RWPE2 (cell line): Measurements from ENCODE around the gene NEGR1.

Experiments used
- ATAC-seq: fragments of 200-7000 bp; cut with Tn5 transposase; 3 replicates; pipeline ENCODE4 v1.9.1; 2021; ENCODE audit warnings: low read depth
- DNase-seq: peaks from one replicate; pipeline ENCODE4 v3.0.0-alpha.2; 2020; ENCODE audit warnings: low spot score
- H3K27ac ChIP-seq: fragments of 450-650 bp; 2 replicates; pipeline ENCODE4 v1.5.1; 2017; ENCODE audit warnings: mild to moderate bottlenecking; ENCODE audit not compliant: poor library complexity, severe bottlenecking
- H3K27me3 ChIP-seq: fragments of 250-450 bp; sonication (Bioruptor Pico); 2 replicates; pipeline ENCODE4 v1.5.1; 2021; ENCODE audit warnings: mild to moderate bottlenecking, moderate library complexity; ENCODE audit not compliant: insufficient read depth, poor library complexity, severe bottlenecking
- H3K36me3 ChIP-seq: fragments of 250-450 bp; sonication (Bioruptor Pico); 2 replicates; pipeline ENCODE4 v1.5.1; 2020; ENCODE audit warnings: low read depth, mild to moderate bottlenecking, moderate library complexity
- H3K4me1 ChIP-seq: fragments of 250-450 bp; sonication (Bioruptor Pico); 2 replicates; pipeline ENCODE4 v1.5.1; 2021; ENCODE audit warnings: mild to moderate bottlenecking, moderate library complexity; ENCODE audit not compliant: insufficient read depth, poor library complexity, severe bottlenecking
- H3K4me3 ChIP-seq: fragments of 250-450 bp; sonication (Bioruptor Pico); 2 replicates; pipeline ENCODE4 v1.5.1; 2021; ENCODE audit warnings: mild to moderate bottlenecking, moderate library complexity; ENCODE audit not compliant: severe bottlenecking
- H3K9me3 ChIP-seq: fragments of 250-450 bp; sonication (Bioruptor Pico); 2 replicates; pipeline ENCODE4 v1.5.1; 2021; ENCODE audit warnings: mild to moderate bottlenecking, moderate library complexity; ENCODE audit not compliant: severe bottlenecking
- CTCF ChIP-seq: fragments of 450-650 bp; IDR thresholded peaks from one replicate; pipeline ENCODE4 v1.5.1; 2017; ENCODE audit warnings: mild to moderate bottlenecking, moderate library complexity; ENCODE audit not compliant: poor library complexity, severe bottlenecking

The NEGR1 gene

GRCh38 chr1:71882637-71883036 lies 399.7 kb downstream of the NEGR1 start:
- DNase-seq, result no peak
- no peak for TF ChIP-seq CTCF
- no peak overlapping the region for H3K27ac ChIP-seq

GRCh38 chr1:71882226-71882625 lies 400.1 kb downstream of the NEGR1 start:
- H3K27me3 ChIP-seq, result no peaks in the 10 kb centered on the region
- TF ChIP-seq CTCF, result no peak
- ATAC-seq (no peak), DNase-seq (no peak)
- no peaks in the 10 kb centered on the region for H3K36me3 ChIP-seq
- no peak overlapping the region for H3K4me3 ChIP-seq
- H3K4me1 ChIP-seq, result no peaks in the 10 kb centered on the region
- no peak overlapping the region for H3K27ac ChIP-seq
- H3K9me3 ChIP-seq, result no peaks in the 10 kb centered on the region

More at GRCh38 chr1:71882637-71883036, 399.7 kb downstream of the NEGR1 start:
- H3K36me3 ChIP-seq, result no peaks in the 10 kb centered on the region
- no peaks in the 10 kb centered on the region for H3K27me3 ChIP-seq
- ATAC-seq, result no peak
- no peaks in the 10 kb centered on the region for H3K9me3 ChIP-seq
- H3K4me3 ChIP-seq, result no peak overlapping the region
- H3K4me1 ChIP-seq, result no peaks in the 10 kb centered on the region

- TF ChIP-seq CTCF, result no peak
- ATAC-seq, result no peak
These were observed 400.7 kb downstream of the NEGR1 start for GRCh38 chr1:71881611-71882010.

GRCh38 chr1:71869326-71869725 lies 413.0 kb downstream of the NEGR1 start:
- no peak for TF ChIP-seq CTCF
- H3K27me3 ChIP-seq, result no peaks in the 10 kb centered on the region
- H3K36me3 ChIP-seq, result no peaks in the 10 kb centered on the region
- no peak overlapping the region for H3K4me3 ChIP-seq
- DNase-seq, result no peak
- no peaks in the 10 kb centered on the region for H3K4me1 ChIP-seq
- no peak for ATAC-seq
- H3K9me3 ChIP-seq, result no peaks in the 10 kb centered on the region
- no peak overlapping the region for H3K27ac ChIP-seq

More at GRCh38 chr1:71881611-71882010, 400.7 kb downstream of the NEGR1 start:
- Histone ChIP-seq H3K27ac (no peak overlapping the region), H3K4me1 (no peaks in the 10 kb centered on the region), H3K9me3 (no peaks in the 10 kb centered on the region), H3K4me3 (no peak overlapping the region), H3K27me3 (no peaks in the 10 kb centered on the region), H3K36me3 (no peaks in the 10 kb centered on the region)
- no peak for DNase-seq

- no peak for DNase-seq
- Histone ChIP-seq H3K4me1 (no peaks in the 10 kb centered on the region), H3K9me3 (no peaks in the 10 kb centered on the region), H3K36me3 (no peaks in the 10 kb centered on the region), H3K27me3 (no peaks in the 10 kb centered on the region), H3K4me3 (no peak overlapping the region), H3K27ac (no peak overlapping the region)
- ATAC-seq, result no peak
- TF ChIP-seq CTCF, result no peak
These were observed 419.6 kb downstream of the NEGR1 start for GRCh38 chr1:71862756-71863155.
